DMS53 (cell line): ENCODE measurements around the gene TNRC6C.
"Not testable (repeated sequence)": the region's sequence is repeated elsewhere in the genome, so short reads cannot be mapped to it uniquely, and the experiment has no call there.

Source experiments
- DNase-seq: peaks from one replicate; lab custom pipeline; 2025; lab: John Stamatoyannopoulos, UW

Gene TNRC6C

DNA sequence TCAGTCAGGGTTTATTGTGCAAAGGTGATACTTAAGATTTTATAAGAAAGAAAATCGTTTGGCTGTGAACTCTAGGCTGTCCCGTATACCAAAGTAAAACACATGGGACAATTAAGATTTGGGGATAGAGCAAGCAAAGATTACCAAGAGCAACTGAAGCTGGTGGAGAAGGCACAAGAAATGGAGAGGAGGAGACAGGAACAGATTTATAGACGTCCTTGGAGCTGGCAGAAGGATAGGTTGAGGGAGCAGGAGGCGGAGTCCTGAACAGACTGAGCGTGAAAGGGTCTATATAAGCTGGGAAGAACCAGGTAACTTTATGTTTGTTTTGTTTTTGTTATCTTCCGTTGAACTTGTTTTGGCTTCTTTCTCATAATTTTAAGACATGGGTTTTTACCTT is 3.8 kb downstream of the TNRC6C start:
- DNase-seq: no peak

GRCh38 chr17:77963441-77963840 is 4.9 kb downstream of the TNRC6C start:
- DNase-seq: no peak

GRCh38 chr17:77965352-77965751 is 6.8 kb downstream of the TNRC6C start:
- DNase-seq: no peak

DNA sequence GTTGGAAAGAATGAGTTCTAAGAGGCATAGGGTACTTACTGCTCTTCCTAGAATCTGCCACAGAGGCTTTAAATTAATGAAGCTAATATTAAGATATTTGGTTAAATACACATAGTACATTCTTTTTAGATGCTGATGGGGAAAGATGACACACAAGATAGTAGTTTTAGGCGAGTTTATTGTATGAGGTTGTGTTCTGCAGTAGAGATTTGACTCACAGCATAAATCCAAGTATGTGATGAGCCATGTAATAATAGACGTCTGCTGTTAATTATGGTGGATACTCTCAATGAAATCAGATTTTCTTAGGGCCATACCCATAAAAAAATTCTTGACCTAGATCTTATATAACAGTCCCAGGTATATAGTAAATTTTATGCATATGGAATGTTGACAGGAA is 8.0 kb downstream of the TNRC6C start:
- no peak for DNase-seq

DNA sequence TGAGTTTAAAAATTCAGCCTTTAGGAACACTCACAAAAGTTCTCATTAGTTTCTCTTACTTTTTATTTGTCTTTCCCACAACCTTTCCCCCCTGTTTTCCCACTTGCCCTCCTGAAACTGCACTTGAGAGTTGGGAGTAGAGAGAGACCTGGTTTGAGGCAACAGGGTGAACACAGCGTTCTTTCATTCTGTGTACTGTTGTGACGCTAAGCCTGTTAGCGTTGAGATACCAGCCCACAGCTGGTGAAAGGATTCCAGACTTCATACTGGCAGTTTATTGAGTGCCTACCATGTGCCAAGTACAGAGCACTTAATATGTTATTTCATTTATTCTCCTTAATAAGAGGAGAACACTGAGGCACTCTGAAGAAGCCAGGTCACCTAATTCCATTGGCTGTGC is 10.3 kb downstream of the TNRC6C start:
- no peak for DNase-seq

DNA sequence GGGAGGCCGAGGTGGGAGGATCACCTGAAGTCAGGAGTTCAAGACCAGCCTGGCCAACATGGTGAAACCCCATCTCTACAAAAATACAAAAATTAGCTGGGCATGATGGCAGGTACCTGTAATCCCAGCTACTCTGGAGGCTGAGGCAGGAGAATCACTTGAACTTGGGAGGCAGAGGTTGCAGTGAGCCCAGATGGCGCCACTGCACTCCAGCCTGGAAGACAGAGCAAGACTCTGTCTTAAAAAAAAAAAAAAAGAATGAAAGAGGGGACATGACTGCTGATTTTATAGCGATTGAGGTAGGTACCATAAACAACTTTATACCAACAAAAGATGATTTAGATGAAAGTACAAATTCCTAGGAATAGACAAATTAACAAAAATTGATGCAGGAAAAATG is 13.8 kb downstream of the TNRC6C start:
- not testable (repeated sequence) for DNase-seq

GRCh38 chr17:77973953-77974352 is 15.4 kb downstream of the TNRC6C start:
- no peak for DNase-seq

DNA sequence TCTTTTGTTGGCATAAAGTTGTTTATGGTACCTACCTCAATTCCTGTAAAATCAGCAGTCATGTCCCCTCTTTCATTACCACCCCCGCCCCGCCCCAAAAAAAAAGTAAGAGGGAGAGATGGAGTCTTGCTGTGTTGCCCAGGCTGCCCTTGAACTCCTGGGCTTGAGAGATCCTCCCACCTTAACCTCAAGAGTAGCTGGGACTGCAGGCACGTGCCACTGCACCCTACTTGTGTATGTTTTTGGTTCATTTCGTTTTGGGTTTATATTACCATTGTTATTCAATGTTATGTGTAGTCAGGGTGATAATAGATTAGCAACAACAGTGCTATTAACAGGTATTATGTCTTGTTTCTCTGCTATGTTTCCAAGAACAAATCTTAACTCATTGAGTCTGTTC is 15.9 kb downstream of the TNRC6C start:
- DNase-seq: no peak

- not testable (repeated sequence) for DNase-seq
These were observed 23.9 kb downstream of the TNRC6C start for GRCh38 chr17:77982430-77982829.

GRCh38 chr17:77990301-77990700 is 31.8 kb downstream of the TNRC6C start:
- no peak for DNase-seq

DNA sequence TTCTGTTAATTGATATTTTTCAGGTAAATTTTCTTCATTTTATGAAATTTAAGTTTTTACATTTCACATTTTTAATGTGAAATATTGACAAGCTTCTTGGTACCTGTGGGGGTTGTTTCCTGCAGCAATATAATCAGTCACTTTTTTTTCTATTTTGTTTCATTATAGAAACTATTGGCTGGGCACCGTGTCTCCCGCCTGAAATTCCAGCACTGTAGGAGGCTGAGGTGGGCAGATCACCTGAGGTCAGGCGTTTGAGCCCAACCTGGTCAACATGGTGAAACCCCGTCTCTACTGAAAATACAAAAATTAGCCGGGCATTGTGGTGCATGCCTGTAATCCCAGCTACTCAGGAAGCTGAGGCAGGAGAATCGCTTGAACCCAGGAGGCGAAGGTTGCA is 35.2 kb downstream of the TNRC6C start:
- not testable (repeated sequence) for DNase-seq

DNA sequence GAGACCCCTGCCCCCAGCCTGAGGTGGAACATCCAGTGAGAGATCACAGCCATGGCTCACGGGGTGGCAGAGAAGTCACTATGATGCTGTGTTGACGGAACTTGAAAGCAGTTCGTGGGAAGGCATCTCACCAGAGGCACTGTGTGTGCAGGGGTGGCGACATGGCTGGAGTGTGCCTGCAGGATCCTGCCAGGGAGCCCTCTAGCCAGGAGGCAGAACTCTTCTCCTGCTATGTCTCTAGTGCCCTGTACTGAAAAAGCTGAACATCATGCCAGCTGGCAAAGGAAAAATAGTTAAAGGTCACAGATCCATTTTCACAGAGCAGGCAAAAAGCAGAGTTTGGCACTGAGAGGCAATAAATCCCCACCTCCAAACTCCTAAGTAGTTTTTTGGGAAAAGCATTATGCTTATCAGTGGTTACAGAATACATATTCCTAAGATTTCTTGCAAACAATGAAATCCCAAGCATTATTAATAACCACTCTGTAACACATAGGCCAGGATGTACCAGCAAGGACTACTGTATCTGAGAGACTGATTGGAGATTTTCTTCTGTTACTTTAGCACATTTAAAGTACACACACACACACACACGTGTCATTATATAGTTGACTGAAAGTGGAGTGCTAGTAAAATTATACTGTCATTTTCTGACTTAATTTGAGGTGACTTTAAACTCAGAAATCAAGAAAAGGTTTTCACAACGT is 36.8 kb downstream of the TNRC6C start:
- DNase-seq: no peak

DNA sequence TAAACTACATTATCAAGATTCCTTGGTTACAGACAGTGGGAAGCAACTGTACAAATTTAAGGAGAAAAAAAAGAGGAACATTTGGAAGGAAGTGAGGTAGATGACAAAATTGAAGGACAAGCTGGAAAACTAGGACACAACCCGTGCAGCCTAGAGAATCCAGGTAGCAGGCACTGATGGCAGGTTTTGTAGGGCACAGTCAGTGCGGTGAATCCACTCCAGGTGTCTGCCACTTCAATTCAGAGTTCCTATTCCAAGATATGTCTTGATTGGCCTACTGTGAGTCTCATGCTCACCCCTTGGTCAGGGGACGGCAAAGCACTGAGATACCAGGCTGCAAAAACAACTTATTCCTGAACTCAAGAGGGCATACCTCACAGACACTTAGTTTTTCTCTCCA is 37.8 kb downstream of the TNRC6C start:
- no peak for DNase-seq

DNA sequence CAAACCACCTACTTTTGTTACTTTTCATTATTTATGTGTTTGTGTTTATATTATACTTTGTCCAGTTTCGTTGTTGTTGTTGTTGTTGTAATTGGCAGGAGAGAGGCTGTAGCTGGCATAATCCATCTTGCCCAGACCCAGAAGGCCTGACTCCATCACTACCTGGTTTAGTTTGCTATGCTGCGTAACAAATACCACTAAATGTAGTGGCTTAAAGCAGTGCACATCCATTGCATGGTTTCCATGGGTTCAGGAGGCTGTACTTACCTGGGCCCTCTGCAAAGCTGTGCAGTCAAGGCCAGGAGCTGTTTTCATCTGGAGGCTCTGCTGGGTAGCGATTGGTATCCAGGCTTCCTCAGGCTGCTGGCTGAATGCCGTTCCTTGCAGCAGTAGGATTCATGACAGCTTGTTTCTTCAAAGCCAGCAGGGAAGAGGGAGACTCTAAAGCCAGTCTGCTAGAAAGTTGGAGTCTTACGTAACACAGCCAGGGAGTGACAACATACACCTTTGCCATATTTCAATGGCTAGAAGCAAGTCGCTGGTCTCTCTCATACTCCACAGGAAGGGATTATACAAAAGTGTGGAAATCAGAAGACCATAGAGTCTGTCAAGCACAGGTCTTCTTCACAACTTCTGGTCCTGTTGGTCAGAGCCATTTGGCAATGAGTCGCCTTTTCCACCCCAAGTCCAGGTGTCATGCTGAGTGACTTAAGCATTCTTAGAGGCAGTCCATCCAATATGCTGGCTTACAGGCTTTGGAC is 41.1 kb downstream of the TNRC6C start:
- DNase-seq: no peak

DNA sequence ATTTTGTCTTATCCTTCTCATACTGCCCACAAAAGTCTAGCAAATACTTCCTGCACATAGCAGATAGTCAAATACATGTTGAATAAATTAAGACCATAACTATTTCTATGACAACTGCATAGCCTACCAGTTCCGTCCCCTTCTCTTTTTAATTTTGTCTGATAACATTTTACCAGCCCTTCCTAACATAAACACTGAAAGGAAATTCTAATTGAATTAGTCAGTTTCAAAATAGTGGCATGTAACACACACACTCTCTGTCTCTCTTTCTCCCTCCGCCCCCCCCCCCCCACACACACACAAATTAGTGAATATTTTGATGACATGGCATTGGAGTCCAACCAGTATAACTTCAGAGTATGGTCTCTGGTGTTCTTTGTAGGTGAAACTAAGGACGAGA is 41.8 kb downstream of the TNRC6C start:
- DNase-seq: no peak

GRCh38 chr17:78001182-78001581 is 42.7 kb downstream of the TNRC6C start:
- DNase-seq: no peak

DNA sequence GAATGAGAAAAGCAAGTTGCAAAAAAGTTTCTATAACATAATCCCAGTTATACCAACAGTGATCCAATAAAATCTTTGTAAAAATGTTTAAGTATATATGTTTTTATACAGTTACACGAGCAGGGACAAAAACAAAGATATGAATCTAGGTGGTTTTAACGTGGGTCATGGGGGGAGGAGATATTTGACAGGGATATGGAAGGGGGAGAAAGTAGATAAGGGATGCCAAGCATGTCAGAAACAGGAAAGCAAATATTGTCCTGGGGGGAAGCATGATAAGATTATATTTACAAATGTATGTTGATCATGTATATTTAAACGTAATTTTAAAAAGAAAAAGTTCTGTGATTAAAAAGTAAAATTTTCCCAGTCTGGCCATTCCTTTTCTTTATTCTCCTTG is 43.1 kb downstream of the TNRC6C start:
- DNase-seq: no peak

- DNase-seq: no peak
These were observed 43.7 kb downstream of the TNRC6C start for GRCh38 chr17:78002166-78002565.

DNA sequence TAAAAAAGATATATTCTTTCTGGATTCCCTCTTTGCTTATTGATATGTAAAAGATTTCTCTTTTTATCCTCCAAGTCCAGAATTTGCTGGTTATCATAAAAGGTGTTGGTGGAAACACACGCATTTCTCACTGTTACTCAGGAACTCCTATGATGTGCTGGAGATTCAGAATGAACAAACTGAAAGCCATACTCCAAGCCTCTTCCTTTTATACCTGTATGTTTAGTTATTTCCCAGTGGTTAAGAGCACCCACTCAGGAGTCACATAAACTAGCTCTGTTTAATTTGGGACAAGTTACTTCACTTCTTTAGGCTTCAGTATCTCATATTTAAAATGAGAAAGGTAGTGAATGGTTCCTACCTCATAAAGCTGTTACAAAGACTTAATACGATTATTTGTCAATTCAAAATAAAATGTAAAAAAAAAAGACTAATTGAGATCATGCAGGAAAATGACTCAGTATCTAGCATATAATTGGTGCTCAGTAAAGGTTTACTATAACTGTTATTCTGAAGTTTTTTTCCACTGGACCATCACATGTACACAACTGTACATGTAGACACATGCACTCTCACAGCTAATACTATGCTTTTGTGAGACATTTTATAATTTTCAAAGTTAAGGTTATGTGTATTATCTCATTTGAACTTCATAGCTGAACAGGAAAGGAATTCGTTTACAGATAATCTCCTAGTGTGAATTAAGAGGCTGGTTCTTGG is 47.1 kb downstream of the TNRC6C start:
- no peak for DNase-seq

- no peak for DNase-seq
These were observed 47.8 kb downstream of the TNRC6C start for GRCh38 chr17:78006338-78006737.

GRCh38 chr17:78007647-78008046 is 49.1 kb downstream of the TNRC6C start:
- DNase-seq: no peak

DNA sequence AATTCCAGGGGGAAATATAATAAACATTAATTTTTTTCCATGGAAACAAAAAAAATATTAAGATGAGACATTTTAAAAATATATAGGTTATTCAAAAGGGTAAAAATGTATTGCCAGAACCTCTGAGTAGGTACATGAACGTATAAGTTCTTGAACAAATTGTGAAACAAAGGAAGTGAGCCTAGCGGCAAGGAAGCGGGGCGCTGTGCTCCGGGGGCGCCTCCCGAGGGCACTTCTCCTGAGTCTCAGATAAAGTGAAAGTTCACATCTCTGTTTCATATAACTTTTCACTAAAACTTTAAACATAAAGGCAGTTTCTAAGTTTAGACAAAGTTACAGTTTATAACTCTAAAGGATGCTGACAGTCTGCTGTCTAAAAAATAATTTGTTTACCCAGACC is 52.3 kb downstream of the TNRC6C start:
- DNase-seq: no peak

GRCh38 chr17:78012428-78012827 is 53.9 kb downstream of the TNRC6C start:
- no peak for DNase-seq
